ENCODE data around the gene TMEM25. TPM values are rescaled to one million over a fixed set of nuclear protein-coding genes. Genes with fewer than 3 reads are reported as not detected.

Gene TMEM25
- polyA plus RNA-seq, 1 experiment: 30.2 TPM

- Histone ChIP-seq H3K36me3 (ENCODE audit: control insufficient read depth, insufficient read depth, low read length) (peaks cover 3% of the 10 kb centered on the region; the same call in 1 of the 2 replicates), H3K27me3 (ENCODE audit: control insufficient read depth, insufficient read depth, low read length) (no peaks in the 10 kb centered on the region), H3K4me3 (ENCODE audit: low read depth, low read length) (peak overlapping the region; percentile 71)
- DNase-seq (ENCODE audit: low read depth): no peak
- ChIA-PET CTCF (no interaction called here), POLR2A (no interaction called here)
- no peak for TF ChIP-seq CTCF (IDR thresholded peaks at IDR 0.05; ENCODE audit: insufficient read depth, low read depth, low read length)
These were observed 649 bp downstream of the TMEM25 start for GRCh38 chr11:118531597-118532084.

- ChIA-PET CTCF (no interaction called here), POLR2A (no interaction called here)
- no peak for DNase-seq (ENCODE audit: low read depth)
- Histone ChIP-seq H3K4me3 (ENCODE audit: low read depth, low read length) (no peak overlapping the region), H3K27me3 (ENCODE audit: control insufficient read depth, insufficient read depth, low read length) (no peaks in the 10 kb centered on the region), H3K36me3 (ENCODE audit: control insufficient read depth, insufficient read depth, low read length) (peaks cover 3% of the 10 kb centered on the region; the same call in 1 of the 2 replicates)
- TF ChIP-seq CTCF (IDR thresholded peaks at IDR 0.05; ENCODE audit: insufficient read depth, low read depth, low read length): no peak
These were observed 1.1 kb downstream of the TMEM25 start for GRCh38 chr11:118532091-118532490.

GRCh38 chr11:118532852-118533768 is 2.1 kb downstream of the TMEM25 start:
- DNase-seq (ENCODE audit: low read depth): no peak
- Histone ChIP-seq H3K36me3 (ENCODE audit: control insufficient read depth, insufficient read depth, low read length) (peaks cover 3% of the 10 kb centered on the region; the same call in 1 of the 2 replicates), H3K4me3 (ENCODE audit: low read depth, low read length) (no peak overlapping the region), H3K27me3 (ENCODE audit: control insufficient read depth, insufficient read depth, low read length) (no peaks in the 10 kb centered on the region)
- CTCF ChIA-PET: no interaction called here
- no peak for TF ChIP-seq CTCF (IDR thresholded peaks at IDR 0.05; ENCODE audit: insufficient read depth, low read depth, low read length)
- POLR2A ChIA-PET: no interaction called here

GRCh38 chr11:118533769-118534729 is 3.1 kb downstream of the TMEM25 start:
- ChIA-PET CTCF (no interaction called here), POLR2A (no interaction called here)
- Histone ChIP-seq H3K4me3 (ENCODE audit: low read depth, low read length) (no peak overlapping the region), H3K27me3 (ENCODE audit: control insufficient read depth, insufficient read depth, low read length) (no peaks in the 10 kb centered on the region), H3K36me3 (ENCODE audit: control insufficient read depth, insufficient read depth, low read length) (peaks cover 3% of the 10 kb centered on the region; the same call in 1 of the 2 replicates)
- no peak for TF ChIP-seq CTCF (IDR thresholded peaks at IDR 0.05; ENCODE audit: insufficient read depth, low read depth, low read length)
- no peak for DNase-seq (ENCODE audit: low read depth)

GRCh38 chr11:118535261-118535660 is 4.3 kb downstream of the TMEM25 start:
- ChIA-PET CTCF (no interaction called here), POLR2A (no interaction called here)
- DNase-seq (ENCODE audit: low read depth): no peak
- no peak overlapping the region for H3K4me3 ChIP-seq (ENCODE audit: low read depth, low read length)
- H3K27me3 ChIP-seq (ENCODE audit: control insufficient read depth, insufficient read depth, low read length): no peaks in the 10 kb centered on the region
- H3K36me3 ChIP-seq (ENCODE audit: control insufficient read depth, insufficient read depth, low read length): peaks cover 3% of the 10 kb centered on the region; the same call in 1 of the 2 replicates
- TF ChIP-seq CTCF (IDR thresholded peaks at IDR 0.05; ENCODE audit: insufficient read depth, low read depth, low read length): no peak

Measured in BJ (cell line).